ENCODE measurements around the gene ADAMTS7. TPM values are rescaled to one million over a fixed set of nuclear protein-coding genes. Genes with fewer than 3 reads are reported as not detected.

ADAMTS7 gene
- total and polyA plus RNA-seq, 2 of the 8 experiments (the other 6 are each of a cell fraction or from before 2014, with no cell fraction given) = 27.9 to 45.2 TPM

DNA sequence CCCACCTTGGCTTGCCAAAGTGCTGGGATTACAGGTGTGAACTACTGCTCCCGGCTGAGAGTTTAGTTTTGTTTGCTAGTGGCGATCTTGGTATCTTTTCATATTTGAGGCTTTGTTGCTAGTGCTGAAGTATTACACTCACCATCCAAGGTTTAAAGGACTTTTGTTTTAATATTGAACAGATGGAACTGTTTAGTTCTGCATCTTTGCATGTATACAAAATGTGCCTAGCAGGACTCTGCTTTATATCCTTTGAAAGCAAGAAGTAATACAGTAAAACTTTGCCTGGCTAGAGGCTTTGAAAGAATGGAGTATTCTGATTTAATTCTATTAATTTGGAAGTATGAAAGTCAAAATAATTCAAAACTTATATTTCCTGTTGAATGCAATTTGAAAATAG lies 92.4 kb downstream of the ADAMTS7 start (continued):
- TF ChIP-seq SIRT6 (IDR thresholded peaks at IDR 0.05; ENCODE audit: low read length) (no peak), TAF1 (IDR thresholded peaks at IDR 0.05; ENCODE audit: low read depth, low read length) (no peak)
- TF ChIP-seq, protein P1, sequence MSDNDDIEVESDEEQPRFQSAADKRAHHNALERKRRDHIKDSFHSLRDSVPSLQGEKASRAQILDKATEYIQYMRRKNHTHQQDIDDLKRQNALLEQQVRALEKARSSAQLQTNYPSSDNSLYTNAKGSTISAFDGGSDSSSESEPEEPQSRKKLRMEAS (IDR thresholded peaks at IDR 0.05) = no peak

All from H1 (cell line).